Type B pancreatic cell (in vitro differentiated cells): ENCODE results near the gene BRD7. TPM values are rescaled to one million over a fixed set of nuclear protein-coding genes. Genes with fewer than 3 reads are reported as not detected.

ENCODE experiments used
- DNase-seq: peaks from one replicate; pipeline ENCODE4 v3.0.0; 2021; ENCODE audit warnings: mixed read lengths; ENCODE audit not compliant: unreplicated experiment; ENCODE audit errors: extremely low spot score
- H3K27ac Mint-ChIP-seq: 2 replicates; pipeline ENCODE4 v1.8.0; 2021; ENCODE audit warnings: mild to moderate bottlenecking, mixed read lengths
- H3K27me3 Mint-ChIP-seq: 2 replicates; pipeline ENCODE4 v1.8.0; 2021; ENCODE audit warnings: mixed read lengths
- H3K36me3 Mint-ChIP-seq: 2 replicates; pipeline ENCODE4 v1.8.0; 2021; ENCODE audit warnings: mixed read lengths
- H3K4me1 Mint-ChIP-seq: one replicate; pipeline ENCODE4 v1.8.0; 2021; ENCODE audit warnings: mixed read lengths; ENCODE audit not compliant: unreplicated experiment
- H3K4me3 Mint-ChIP-seq: 2 replicates; pipeline ENCODE4 v1.8.0; 2021; ENCODE audit warnings: mild to moderate bottlenecking, mixed read lengths
- H3K9me3 Mint-ChIP-seq: 2 replicates; pipeline ENCODE4 v1.8.0; 2021; ENCODE audit warnings: mixed read lengths
- total RNA-seq: library from RNA; stranded (reverse); gene quantifications from 2 replicates; pipeline ENCODE4 v1.2.1, GENCODE V29; 2021; ENCODE audit warnings: low replicate concordance
- TF ChIP-seq, protein P1 (sequence below): fragments of 200-600 bp; sonication (generic); conservative IDR thresholded peaks from 2 replicates; pipeline ENCODE4 v1.5.0; 2021; ENCODE audit warnings: antibody characterized with exemption, mild to moderate bottlenecking

Gene BRD7
- total RNA-seq, 1 donor from 2014 or later = 98.2 TPM

DNA sequence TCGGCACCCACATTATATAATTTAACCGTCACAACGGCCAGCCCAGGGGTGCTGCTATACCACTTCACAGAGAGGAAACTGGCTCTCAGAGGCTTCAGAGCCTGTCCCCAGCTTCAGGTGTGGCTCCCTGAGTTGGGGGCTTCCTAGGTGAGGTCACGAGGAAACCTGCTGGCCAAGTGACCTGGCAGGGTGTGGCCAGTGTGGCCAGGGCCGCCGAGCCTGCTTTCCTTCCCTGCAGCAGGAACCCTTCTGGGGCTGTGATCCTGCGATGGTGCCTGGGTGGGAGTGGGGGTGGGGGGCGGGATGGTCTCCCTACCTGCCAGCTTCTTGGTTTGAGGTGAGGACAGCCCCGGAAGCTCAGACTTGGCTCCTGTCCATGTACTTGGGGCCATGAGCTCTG, 62.5 kb downstream of the BRD7 start:
- TF ChIP-seq, protein P1, sequence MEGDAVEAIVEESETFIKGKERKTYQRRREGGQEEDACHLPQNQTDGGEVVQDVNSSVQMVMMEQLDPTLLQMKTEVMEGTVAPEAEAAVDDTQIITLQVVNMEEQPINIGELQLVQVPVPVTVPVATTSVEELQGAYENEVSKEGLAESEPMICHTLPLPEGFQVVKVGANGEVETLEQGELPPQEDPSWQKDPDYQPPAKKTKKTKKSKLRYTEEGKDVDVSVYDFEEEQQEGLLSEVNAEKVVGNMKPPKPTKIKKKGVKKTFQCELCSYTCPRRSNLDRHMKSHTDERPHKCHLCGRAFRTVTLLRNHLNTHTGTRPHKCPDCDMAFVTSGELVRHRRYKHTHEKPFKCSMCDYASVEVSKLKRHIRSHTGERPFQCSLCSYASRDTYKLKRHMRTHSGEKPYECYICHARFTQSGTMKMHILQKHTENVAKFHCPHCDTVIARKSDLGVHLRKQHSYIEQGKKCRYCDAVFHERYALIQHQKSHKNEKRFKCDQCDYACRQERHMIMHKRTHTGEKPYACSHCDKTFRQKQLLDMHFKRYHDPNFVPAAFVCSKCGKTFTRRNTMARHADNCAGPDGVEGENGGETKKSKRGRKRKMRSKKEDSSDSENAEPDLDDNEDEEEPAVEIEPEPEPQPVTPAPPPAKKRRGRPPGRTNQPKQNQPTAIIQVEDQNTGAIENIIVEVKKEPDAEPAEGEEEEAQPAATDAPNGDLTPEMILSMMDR = no peak
- Mint-ChIP-seq H3K27me3 (no peaks in the 10 kb centered on the region), H3K4me3 (no peak overlapping the region), H3K4me1 (peaks cover 15% of the 10 kb centered on the region), H3K27ac (no peak overlapping the region), H3K9me3 (no peaks in the 10 kb centered on the region), H3K36me3 (no peaks in the 10 kb centered on the region)
- peak; percentile 48 for DNase-seq

DNA sequence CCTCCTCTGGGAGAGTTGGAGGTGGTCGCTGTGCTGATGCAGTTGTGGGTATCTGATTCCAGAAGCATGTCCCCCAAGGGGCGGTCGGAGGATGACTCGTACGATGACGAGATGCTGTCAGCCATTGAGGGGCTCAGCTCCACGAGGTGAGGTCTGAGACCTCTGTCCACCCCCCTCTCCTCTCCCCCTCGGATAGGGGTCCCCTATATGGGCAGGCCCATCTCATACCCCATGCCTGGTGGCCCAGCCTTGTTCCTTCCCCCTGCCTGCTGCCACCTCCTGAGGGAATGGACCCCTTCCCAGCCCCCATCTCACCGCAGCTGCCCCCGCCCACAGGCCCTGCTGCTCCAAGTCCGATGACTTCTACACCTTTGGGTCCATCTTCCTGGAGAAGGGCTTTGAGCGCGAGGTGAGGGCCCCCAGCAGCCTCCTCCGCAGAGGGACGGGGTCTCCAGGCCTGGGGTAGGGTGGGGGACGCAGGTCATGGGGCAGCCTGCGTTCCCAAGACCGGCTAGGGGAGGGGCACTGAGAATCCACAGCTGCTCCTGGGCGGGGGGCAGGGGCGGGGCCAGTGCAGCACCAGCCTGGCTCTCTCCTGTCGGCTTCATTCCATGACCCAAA, 63.2 kb downstream of the BRD7 start:
- H3K9me3 Mint-ChIP-seq = no peaks in the 10 kb centered on the region
- TF ChIP-seq, protein P1 = no peak
- H3K4me1 Mint-ChIP-seq = peaks cover 15% of the 10 kb centered on the region
- DNase-seq = peak; percentile 63
- no peaks in the 10 kb centered on the region for H3K27me3 Mint-ChIP-seq
- no peak overlapping the region for H3K27ac Mint-ChIP-seq
- H3K4me3 Mint-ChIP-seq = no peak overlapping the region
- no peaks in the 10 kb centered on the region for H3K36me3 Mint-ChIP-seq

DNA sequence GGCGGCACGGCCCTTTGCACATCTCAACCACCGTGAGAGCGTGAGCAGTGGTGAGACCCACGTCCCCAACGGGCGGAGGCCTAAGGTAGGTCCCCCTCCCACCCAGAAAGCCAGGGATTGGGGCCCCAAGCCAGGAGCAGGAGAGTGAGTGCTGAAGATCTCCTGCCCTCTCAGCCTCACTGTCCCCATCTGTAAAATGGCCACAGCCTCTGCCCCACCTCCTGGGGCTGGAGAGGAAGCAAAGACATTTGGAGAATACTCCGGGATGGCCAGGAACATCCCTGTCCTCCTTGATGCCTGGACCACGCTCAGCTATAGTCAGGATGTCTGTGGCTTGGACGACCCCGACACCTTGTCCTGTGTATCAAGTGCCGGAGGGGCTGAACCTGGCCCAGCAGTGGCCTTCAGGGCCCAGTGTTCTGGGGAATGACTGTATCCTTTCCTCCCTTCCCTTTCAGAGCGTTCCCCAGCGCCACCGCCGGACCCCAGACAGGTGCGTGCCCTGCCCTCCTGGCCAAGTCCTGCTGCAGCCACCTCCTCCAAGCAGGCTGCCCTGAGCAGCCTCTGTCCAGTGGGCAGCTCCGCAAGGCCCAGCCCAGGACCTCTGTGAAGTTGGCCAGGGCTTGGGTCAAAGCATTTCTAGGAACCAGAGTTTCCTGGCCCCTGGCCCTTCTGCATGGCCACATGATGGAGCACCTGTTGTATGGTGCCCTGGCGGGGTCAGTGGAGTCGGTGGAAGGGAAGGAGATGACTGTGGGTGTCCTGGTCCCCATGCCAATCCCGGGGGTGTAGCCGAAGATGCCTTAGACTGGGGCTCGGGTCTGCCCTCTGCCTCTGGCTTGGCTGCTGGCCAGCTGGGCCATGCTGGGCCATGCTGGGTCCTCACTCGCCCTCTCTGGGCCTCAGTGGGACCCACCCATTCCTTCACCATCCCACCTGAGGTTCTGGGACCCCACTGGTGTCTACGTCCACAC, 64.0 kb downstream of the BRD7 start:
- TF ChIP-seq, protein P1 = no peak
- Mint-ChIP-seq H3K4me3 (no peak overlapping the region), H3K36me3 (no peaks in the 10 kb centered on the region), H3K9me3 (no peaks in the 10 kb centered on the region), H3K27me3 (no peaks in the 10 kb centered on the region), H3K27ac (no peak overlapping the region), H3K4me1 (peaks cover 8% of the 10 kb centered on the region)
- peak; percentile 64 for DNase-seq

DNA sequence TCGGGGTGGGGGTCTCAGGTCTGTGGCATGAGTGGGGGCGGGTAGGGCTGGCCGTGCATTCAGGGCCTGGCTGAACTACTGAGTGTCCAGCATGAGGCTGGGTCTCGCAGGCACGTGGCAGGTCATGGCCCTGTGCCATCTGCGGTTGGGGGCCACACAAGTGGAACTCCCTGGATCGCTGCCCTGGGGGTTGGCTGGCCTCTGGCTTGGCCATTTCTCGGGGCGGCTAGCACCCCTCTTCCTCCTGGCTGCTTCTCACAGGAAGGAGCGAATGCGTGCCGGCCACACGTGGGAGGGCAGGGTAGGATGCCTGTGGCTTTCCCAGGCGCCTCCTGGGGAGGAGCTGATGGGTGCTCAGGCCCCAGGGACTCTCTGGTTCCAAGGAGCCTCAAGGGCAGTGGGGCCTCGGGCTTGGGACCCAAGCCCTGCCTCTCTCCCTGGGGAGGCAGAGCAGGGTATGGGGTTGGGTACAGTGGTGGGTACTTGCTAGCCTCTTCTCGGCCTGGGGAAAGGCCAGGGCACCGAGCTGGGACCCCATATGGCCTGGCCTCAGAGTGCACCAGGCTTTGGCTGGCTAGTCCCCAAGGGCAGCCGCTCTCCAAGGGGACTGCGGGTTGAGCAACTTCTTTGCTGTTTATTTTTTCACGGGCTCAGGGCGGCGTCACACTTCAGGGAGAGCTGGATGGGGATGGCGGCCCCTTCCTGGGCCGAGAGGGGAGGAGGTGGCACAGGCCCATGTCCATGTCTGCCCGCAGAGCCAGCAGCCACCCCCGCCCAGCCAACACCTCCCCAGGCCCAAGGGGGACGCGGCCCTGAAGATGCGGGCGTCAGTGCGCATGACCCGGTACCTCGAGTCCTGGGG, 65.0 kb downstream of the BRD7 start:
- Mint-ChIP-seq H3K9me3 (no peaks in the 10 kb centered on the region), H3K4me3 (no peak overlapping the region), H3K27me3 (no peaks in the 10 kb centered on the region), H3K27ac (no peak overlapping the region), H3K4me1 (peaks cover 6% of the 10 kb centered on the region), H3K36me3 (no peaks in the 10 kb centered on the region)
- TF ChIP-seq, protein P1 = no peak
- peak; percentile 63 for DNase-seq

DNA sequence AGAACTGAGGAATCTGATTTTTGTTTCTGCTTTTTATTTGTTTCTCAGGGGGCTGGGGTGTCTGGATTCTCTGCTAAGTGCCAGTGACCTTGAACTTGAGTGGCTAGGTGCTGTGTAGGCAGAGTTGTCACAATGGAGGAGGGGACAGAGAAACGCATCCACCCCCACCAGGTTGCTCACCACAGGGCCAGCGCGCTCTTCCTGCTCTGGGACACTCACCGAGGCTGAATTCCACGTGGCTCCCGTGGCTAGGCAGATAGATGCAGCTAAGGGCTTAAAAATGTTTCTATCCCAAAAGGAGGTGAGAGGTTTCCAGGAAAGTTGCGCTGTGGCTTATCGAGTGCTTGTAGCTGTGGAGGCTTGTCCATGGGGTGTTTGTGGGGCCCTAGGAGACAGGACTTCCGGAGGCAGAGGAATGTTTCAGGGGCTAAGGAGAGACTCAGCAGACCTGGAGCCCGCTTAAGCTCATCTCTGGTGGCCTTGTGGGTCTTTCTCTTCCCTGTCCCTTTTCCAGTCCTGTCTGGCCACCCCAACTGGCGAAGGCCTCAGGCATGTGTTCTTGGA, 65.7 kb downstream of the BRD7 start:
- Mint-ChIP-seq H3K4me3 (no peak overlapping the region), H3K27ac (peak overlapping the region; percentile 29), H3K36me3 (no peaks in the 10 kb centered on the region), H3K4me1 (peaks cover 6% of the 10 kb centered on the region), H3K9me3 (no peaks in the 10 kb centered on the region), H3K27me3 (no peaks in the 10 kb centered on the region)
- TF ChIP-seq, protein P1 = no peak
- DNase-seq = peak; percentile 49
